Coronary artery (tissue), 2 donors: Measurements from ENCODE around the gene NAT9.

Experiments
- DNase-seq: peaks from one replicate; pipeline ENCODE4 v3.0.0-alpha.2; 2017; ENCODE audit warnings: low spot score
- H3K27ac ChIP-seq, 2 donors: fragments of 200-600 bp; sonication (generic); one replicate each; pipeline ENCODE4 v1.5.1; 2016 to 2019
- H3K4me3 ChIP-seq: fragments of 200-600 bp; sonication (generic); 2 replicates; pipeline ENCODE4 v1.5.1; 2016; ENCODE audit warnings: mild to moderate bottlenecking, moderate library complexity
- CTCF ChIP-seq: fragments of 200-600 bp; sonication (generic); IDR thresholded peaks from one replicate; pipeline ENCODE4 v1.5.1; 2019; ENCODE audit warnings: antibody characterized with exemption

NAT9 gene

GRCh38 chr17:74768069-74768762 lies 7.9 kb downstream of the NAT9 start:
- Histone ChIP-seq H3K4me3 (no peak overlapping the region), H3K27ac (peak overlapping the region in 1 of 2 donors; percentile 22)
- DNase-seq = no peak
- no peak for TF ChIP-seq CTCF

- H3K27ac ChIP-seq = peak overlapping the region in 1 of 2 donors; percentile 16
- TF ChIP-seq CTCF = no peak
- H3K4me3 ChIP-seq = no peak overlapping the region
- no peak for DNase-seq
Measured at GRCh38 chr17:74767111-74767516, 9.0 kb downstream of the NAT9 start.

GRCh38 chr17:74766413-74766812 lies 9.7 kb downstream of the NAT9 start:
- no peak overlapping the region for H3K27ac ChIP-seq
- H3K4me3 ChIP-seq = no peak overlapping the region
- no peak for DNase-seq
- no peak for TF ChIP-seq CTCF

GRCh38 chr17:74764751-74765286 lies 11.3 kb downstream of the NAT9 start:
- no peak for TF ChIP-seq CTCF
- Histone ChIP-seq H3K4me3 (no peak overlapping the region), H3K27ac (no peak overlapping the region)
- no peak for DNase-seq

GRCh38 chr17:74763565-74764387 lies 12.4 kb downstream of the NAT9 start:
- H3K27ac ChIP-seq = no peak overlapping the region
- TF ChIP-seq CTCF = no peak
- H3K4me3 ChIP-seq = no peak overlapping the region
- DNase-seq = no peak

- no peak for TF ChIP-seq CTCF
- DNase-seq = no peak
- H3K27ac ChIP-seq = no peak overlapping the region
- no peak overlapping the region for H3K4me3 ChIP-seq
Measured at GRCh38 chr17:74761931-74762330, 14.2 kb downstream of the NAT9 start.
